ENCODE results near the gene FBXO46. TPM values are rescaled to one million over a fixed set of nuclear protein-coding genes. Genes with fewer than 3 reads are reported as not detected.
"Not testable (repeated sequence)": the region's sequence is repeated elsewhere in the genome, so short reads cannot be mapped to it uniquely, and the experiment has no call there.

FBXO46 gene
- total RNA-seq, 1 donor from 2014 or later = 41.9 TPM

DNA sequence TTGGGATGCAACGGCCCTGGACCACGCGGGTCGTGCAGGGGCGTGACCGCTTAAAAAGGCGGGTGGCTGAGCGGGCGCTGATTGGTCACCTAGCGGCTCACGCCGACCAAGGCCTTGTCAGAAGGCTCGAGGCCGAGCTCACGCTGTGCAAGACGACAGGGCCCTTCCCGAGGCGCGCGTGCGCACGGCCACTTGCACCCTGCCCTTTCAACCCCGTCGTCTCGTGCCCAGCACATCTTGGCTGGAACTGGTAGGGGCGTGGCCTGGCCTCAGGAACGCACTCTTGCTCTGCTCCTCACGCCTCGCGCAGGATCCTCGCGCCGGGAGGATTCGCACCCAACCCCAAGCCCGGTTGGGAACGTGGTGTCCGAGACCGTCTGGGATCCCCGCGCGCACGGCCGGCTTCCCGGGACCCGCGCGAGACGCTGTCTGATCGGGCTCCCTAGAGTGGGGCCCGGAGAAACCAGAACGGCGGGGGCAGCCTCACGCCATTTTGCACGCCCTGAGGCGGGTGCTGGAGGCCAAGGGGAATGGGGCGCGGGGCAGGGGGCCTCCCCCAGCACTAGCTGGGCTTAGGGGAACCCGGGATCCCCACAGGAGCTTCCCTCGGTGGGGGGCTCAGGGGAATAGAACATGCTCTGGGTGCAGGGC is 2.6 kb upstream of the FBXO46 start, which contains the start of gene MEIOSIN:
MEIOSIN (plus strand) TSS at position 280 of the 651 bp plus-strand sequence. CDS start 1,938 bp downstream, outside the sequence.
- intact Hi-C loops (cut with micrococcal nuclease) = loop anchor here (5.0 kb wide), 1 partner anchor 169 kb away; the partner anchor contains the start of gene MYPOP

DNA sequence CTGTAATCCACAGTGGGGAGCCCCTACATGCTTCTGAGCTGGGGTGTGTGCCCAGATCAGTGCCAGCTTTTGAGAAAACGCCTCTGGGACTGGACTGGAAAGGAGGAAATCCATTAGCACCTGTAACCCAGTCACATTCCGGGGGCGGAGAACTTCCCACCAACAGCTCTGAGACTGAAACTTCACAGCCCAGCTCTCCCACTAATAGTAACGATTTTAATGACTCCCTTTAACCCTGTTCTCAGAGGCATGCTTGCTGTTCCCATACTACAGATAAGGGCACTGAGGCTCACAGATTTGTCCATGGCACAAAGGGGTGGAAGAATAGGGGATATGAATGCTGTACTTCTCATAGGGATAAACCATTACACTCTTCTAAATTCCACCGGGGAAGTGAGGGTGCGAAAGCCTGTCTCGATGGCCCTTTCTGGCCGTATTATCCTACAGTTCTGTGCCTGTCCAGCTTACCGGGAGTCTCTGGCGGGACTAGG is 851 bp downstream of the FBXO46 start:
- intact Hi-C loops (cut with micrococcal nuclease) = loop anchor here (1.0 to 5.0 kb wide), 6 partner anchors 13 to 172 kb away; partner anchors contain the start of genes IRF2BP1, MYPOP, QPCTL and SIX5

DNA sequence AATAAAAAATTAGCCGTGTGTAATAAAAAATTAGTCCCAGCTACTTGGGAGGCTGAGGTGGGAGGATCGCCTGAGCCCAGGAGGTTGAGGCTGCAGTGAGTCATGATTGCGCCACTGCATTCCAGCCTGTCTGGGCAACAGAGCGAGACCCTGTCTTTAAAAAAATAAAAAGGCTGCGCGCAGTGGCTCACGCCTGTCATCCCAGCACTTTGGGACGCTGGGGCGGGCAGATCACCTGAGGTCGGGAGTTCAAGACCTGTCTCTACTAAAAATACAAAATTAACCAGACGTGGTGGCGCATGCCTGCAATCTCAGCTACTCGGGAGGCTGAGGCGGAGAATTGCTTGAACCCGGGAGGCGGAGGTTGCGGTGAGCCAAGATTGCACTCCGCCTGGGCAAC is 2.0 kb downstream of the FBXO46 start:
- intact Hi-C loops (cut with micrococcal nuclease) = not testable (repeated sequence)

DNA sequence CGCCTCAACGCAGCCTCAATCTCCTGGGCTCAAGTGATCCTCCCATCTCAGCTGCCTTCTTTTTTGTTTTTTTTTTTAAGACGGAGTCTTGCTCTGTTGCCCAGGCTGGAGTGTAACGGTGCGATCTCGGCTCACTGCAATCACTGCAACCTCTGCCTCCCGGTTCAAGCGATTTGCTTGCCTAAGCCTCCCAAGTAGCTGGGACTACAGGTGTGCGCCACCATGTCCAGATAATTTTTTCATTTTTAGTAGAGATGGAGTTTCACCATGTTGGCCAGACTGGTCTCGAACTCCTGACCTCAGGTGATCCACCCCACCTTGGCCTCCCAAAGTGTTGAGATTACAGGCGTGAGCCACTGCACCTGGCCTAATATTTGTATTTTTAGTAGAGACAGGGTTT is 10.6 kb downstream of the FBXO46 start:
- intact Hi-C loops (cut with micrococcal nuclease) = not testable (repeated sequence)

DNA sequence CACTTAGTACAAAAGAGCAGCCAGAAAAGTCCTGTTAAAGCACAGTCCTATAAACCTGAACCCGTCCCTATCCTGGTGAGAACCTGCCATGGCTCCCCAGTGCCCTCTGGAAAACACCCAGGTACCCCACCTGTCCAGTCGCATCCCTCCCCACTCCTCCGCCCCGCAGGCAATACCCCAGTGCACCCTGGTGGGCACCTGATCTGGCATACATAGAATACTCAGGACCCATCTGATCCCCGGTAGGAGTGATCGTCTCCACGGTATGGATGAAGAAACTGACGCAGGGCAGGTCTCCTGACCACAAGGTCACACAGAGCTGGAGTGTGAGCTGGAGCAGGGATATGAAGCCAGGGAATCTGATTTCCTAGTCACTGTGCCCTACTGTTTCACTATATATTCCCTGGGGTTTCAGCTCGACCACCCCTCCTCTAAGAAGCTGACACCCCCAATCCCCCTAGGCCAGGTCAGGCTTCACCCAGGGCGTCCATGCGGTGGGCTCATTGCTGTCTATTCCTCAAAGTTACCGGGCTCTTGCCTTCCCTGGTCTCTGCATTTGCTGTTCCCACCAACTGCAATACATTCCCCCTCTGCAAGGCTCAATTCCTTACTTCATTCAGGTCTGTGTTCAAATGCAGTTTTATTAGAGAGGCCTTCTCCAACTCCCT is 12.6 kb downstream of the FBXO46 start:
- intact Hi-C loops (cut with micrococcal nuclease) = loop anchor here (1.0 to 10.0 kb wide), 15 partner anchors 12 to 997 kb away; partner anchors contain the start of genes CCDC61, FBXO46, IRF2BP1 and MARK4

DNA sequence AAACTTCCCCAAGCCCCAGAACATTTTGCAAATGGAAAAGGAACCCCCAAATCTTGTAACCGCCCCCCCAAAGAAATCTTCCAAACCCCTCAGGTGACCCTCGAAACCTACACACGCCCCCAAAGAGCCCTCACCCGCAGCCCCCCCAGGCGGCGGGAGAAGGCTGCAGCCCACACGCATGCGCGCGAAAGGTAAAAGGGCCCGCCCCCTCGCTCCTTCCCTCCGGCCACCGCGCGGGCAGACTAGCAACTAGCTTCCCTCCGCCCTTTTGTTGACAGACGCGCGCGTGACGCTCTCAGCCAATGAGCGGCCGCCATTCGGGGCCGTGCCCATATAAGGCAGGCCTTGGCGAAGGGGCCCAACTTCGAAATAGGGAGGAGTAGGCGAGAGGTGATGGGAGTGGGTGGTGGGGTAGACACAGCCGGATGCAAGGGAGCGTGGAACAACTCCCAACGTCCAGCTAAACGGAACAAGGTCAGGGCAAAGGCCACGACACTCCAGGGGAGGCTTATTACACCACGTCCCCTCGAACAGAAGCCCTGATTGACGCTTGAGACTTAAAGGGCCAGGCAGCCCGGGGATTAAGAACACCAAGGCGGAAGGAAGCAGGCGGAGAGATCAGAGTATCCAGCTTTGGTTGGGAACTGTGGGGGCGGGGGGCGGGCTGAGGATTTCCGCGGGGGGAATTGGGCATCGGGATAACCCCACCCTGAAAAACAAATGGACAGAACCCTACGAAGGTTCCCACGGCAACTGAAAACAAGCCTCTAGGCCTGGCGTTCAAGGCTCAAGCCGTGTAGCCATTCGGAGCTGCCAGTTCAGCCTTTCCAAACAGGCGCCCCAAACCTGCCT is 13.3 kb downstream of the FBXO46 start:
- intact Hi-C loops (cut with micrococcal nuclease) = loop anchor here (1.0 to 10.0 kb wide), 15 partner anchors 13 to 997 kb away; partner anchors contain the start of genes CCDC61, FBXO46, IRF2BP1 and MARK4

DNA sequence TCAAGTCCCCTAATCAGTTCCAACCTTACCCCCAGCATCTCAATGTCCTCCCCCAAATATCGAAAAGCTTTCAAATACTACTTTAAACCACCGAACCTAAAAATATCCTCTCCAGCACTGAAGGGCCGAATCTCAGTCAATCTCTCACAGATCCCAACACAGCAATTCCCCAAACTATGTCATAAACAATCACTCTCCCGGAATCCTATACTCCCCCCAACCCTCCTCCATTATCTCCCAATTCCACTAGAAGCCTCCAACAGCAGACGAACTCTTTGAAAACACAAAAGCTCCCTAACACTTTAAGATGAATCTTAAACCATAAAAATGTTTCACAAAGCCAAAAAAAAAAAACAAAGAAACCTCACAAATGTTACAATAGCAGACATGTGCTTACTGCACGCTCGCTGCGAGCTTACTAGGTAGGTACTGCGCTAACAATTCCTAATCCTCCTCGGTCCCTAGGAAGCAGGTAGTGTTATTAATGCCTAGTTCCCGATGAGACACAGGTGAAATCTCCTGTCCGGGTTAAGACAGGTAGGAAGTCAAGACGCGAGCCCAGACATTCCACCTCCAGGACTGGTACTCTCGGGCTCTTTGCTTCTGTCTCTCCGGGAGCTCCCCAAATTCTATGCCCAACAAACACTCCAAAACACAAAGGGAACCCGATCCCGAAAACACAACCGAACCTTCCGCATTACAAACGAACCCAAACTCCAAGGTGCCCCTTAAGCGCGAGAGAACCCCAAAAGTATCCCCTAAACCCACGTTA is 14.2 kb downstream of the FBXO46 start:
- intact Hi-C loops (cut with micrococcal nuclease) = loop anchor here (1.0 to 10.0 kb wide), 15 partner anchors 14 to 998 kb away; partner anchors contain the start of genes CCDC61, FBXO46, IRF2BP1 and MARK4

DNA sequence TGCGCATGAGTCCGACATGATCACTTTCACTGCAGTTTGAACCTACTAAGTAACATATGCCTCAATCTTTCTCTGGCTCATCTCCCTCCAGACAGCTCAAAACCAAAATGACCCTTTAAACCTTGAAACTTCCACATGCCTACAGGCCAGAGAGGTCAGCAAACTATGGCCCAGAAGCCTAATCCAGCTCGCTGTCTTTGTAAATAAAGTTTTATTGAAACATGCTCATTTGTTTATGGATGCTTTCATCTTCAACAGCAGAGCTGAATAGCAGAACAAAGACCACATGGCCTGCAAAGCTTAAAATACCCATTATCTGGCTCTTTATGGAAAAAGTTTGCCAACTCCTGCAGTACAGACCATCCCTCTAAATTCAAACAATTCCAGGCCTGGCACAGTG is 15.6 kb downstream of the FBXO46 start:
- intact Hi-C loops (cut with micrococcal nuclease) = loop anchor here (5.0 to 10.0 kb wide), 2 partner anchors 463 to 1000 kb away; partner anchors contain the start of genes MARK4 and PRKD2

DNA sequence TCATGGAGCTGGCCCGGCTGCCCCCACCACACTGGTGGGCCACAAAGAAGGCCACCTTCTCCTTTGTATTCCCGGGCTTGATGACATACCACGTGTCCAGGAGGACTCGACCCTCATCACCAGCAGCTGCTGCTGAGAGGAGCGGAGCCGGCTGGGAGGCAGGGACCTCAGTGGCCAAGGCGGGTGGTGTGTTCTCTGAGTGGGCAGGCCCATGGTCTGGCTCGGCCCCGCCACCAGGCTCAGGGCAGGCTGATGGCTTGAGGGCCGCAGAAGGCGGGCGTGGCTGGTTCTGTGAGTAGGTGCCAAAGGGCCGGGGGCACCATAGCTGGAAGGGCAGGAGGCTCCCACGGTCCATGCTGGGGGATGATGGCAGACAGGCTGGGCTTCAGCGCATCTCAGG is 17.6 kb downstream of the FBXO46 start:
- intact Hi-C loops (cut with micrococcal nuclease) = loop anchor here (10.0 kb wide), 1 partner anchor 1002 kb away; the partner anchor contains the start of gene PRKD2

DNA sequence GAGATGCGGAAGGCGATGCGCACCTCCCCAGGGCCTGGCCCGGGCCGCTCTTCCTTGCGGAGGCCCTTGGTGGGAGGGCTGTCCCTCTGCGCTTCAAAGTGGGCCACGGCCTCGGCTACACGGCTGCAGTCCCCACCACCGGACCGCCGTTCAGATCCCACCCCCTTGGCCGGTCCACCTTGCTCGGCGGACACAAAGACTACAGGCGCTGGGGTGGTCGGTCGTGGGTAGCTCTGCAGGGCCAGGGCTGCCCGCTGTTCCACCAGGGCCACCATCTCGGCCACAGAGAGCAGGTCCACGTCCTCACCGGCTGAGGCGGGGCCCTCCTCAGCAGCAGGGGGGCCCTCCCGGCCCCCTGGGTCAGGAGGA is 18.0 kb downstream of the FBXO46 start:
- intact Hi-C loops (cut with micrococcal nuclease) = loop anchor here (10.0 kb wide), 1 partner anchor 1002 kb away; the partner anchor contains the start of gene PRKD2

DNA sequence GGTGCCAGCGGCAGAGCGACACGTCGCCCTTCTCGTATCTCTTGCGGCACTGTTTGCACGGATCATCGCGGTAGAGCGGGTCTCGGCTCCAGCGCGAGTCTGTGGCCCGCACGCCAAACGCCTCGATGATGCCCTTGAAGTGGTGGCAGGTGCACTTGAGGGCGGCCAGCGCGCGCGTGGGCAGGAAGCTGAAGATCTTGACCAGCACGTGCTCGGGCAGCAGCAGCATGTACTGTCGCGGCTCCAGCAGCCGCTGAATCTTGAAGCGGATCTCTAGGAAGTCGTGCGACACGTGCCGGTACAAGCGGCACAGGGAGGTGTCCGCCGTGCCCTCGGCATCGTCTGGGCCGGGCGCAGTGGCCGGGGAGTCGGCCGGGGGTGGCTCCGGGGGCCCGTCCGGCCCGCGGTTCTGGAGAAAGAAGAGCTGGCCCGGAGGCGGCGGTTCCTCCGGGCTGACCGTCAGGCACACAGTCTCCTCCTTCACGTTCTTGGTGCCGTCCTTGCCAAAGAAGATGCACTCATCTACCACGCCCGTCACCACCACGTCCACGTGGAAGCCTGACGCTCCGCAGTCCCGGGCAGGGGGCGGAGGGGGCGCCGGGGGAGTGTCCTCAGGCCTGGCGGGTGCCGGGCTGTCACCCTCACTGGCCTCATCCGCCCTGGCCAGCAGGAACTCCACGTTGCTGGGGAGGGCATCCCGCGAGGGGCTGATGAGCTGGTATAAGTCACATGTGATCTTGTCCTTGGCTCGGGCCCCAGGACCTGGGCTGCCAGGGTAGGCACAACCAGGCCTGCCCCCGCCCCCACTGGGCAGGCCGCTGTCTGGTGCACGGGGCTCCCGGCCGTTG is 18.6 kb downstream of the FBXO46 start:
- intact Hi-C loops (cut with micrococcal nuclease) = loop anchor here (10.0 kb wide), 1 partner anchor 1003 kb away; the partner anchor contains the start of gene PRKD2

DNA sequence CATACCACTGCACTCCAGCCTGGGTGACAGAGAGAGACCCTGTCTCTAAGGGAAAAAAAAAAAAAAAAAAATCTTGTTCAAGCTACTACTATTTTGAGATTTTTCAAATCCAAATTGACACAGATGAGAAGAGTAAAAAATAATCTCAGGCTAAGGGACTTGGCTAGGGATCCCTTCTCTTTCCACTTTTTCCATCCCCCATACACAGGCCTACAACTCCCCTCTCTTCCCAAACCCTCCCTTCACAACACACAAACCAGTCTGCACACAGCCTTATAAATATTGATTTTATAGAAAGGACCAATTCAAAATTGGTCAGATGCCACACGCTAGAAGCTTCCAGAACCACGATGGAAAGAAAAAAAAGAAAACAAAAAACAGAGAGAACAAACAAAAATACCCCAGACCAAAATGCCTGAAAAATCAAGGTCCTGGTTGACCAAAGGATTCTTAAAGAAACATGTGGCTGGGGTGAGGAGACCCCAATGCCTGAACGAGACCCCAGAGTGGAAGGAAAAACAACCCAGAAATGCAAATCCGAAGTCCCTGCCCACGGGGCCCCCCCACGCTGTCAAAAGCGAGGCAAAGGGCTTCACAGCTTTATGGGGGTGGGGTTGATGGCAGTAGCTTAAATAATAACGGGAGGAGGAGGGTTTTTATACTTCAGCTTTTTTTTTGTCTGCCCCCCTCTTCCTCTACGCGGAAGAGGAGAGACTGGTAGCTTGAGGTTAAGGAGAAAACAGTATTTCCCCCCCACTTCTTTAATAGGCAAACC is 20.2 kb downstream of the FBXO46 start:
- intact Hi-C loops (cut with micrococcal nuclease) = loop anchor here (10.0 kb wide), 1 partner anchor 1004 kb away; the partner anchor contains the start of gene PRKD2

DNA sequence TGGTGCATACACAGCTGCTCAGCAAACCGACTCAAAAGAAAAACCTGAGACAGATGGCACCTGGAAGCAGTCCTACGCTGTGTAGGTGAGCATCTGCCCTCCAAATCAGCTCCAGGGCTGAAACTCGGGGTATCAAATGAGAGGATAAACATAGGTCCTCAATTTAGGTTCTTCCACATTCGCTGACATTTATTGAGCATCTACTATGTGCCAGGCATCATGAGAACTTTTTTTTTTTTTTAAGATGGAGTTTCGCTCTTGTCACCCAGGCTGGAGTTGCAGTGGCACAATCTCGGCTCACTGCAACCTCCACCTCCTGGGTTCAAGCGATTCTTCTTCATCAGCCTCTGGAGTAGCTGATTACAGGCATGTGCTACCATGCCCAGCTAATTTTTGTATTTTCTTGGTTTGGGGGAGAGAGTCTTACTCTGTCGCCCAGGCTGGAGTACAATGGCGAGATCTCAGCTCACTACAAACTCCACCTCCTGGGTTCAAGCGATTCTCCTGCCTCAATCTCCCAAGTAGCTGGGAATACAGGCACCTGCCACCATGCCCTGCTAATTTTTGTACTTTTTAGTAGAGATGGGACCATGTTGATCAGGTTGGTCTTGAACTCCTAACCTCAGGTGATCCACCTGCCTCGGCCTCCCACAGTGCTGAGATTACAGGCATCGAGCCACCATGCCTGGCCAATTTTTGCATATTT is 24.8 kb downstream of the FBXO46 start:
- intact Hi-C loops (cut with micrococcal nuclease) = no loop called here

DNA sequence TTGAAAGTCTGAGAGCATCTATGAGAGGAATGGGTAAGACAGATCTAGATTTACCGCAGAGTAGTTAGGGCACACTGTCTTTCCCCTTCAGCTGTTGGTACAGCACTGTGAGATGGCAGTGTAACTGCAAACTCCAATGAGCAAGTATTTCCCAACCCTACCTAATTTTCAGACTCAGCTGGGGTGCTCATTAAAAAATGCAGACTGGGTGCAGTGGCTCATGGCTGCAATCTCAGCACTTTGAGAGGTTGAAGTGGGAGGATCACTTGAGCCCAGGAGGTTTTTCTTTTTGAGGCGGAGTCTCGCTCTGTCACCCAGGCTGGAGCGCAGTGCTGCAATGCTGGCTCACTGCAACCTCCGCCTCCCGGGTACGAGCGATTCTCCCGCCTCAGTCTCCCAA is 25.6 kb downstream of the FBXO46 start:
- intact Hi-C loops (cut with micrococcal nuclease) = no loop called here

DNA sequence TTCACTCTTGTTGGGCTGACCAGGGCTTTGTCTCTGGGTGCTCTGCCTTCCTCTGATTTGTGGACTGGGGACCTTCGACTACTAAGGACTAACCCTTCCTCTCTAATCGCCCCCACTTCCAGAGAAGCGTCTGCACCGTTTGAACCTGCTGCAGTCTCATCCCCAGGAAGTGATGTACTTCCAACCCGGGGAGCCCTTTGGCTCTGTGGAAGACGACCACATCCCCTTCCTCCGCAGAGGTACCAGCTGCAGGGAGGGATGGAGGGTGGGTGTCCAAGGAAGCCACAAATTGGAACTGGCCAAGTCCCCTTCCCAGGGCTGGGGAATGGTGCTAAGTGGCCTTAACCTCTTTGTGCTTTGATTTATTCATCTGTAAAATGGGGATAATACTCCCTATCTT is 29.0 kb downstream of the FBXO46 start:
- intact Hi-C loops (cut with micrococcal nuclease) = no loop called here

DNA sequence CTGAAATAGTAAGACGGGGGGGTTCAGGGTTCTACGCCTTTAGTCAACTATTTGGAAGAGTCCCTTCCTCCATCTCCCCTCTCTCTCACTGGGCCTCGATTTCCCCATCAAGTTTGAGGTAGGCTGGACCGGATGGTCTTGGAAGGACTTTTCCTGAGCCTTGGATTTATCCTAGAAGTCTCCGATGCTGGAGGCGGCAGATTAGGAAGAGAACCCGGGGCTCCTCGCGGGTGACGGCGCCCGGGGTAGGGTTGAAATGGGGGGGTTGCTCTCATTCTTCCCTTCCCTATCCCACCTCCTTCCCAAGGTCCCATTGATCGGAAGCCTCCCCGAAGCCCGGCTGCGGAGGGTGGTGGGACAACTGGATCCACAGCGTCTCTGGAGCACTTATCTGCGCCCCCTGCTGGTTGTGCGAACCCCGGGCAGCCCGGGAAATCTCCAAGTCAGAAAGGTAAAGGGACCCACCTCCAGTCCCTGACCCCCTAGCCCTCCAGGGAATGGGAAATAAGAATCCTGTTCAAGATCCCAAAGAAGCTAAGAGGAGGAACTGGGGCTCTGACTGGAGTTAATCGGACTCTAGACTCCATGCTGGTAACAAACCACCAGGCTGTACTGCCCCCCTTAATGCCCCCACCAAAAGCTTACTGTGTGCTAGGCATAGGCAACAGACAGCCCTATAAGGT is 37.4 kb downstream of the FBXO46 start:
- intact Hi-C loops (cut with micrococcal nuclease) = loop anchor here (5.0 kb wide), 2 partner anchors 266 to 1354 kb away; partner anchors contain the start of gene TMEM160
